NT2/D1 (cell line): Measurements from ENCODE around the gene SRGAP1.

Experiments used
- DNase-seq: peaks from one replicate; pipeline ENCODE4 v3.0.0-alpha.2; 2011; ENCODE audit warnings: low read depth, low spot score
- H3K27me3 ChIP-seq: 2 replicates; pipeline ENCODE4 v1.6.0; 2011; ENCODE audit warnings: mild to moderate bottlenecking; ENCODE audit not compliant: insufficient read length, insufficient read depth
- H3K36me3 ChIP-seq: 2 replicates; pipeline ENCODE4 v1.6.1; 2011; ENCODE audit warnings: mild to moderate bottlenecking, low read length, mixed read lengths; ENCODE audit not compliant: insufficient read depth, insufficient read length
- H3K4me1 ChIP-seq: 2 replicates; pipeline ENCODE4 v1.5.1; 2011; ENCODE audit not compliant: insufficient read depth, insufficient read length
- H3K4me3 ChIP-seq: 2 replicates; pipeline ENCODE4 v1.5.1; 2011; ENCODE audit warnings: low read depth; ENCODE audit not compliant: insufficient read length
- H3K9ac ChIP-seq: 2 replicates; pipeline ENCODE4 v1.6.0; 2011; ENCODE audit warnings: low read depth; ENCODE audit not compliant: insufficient read length
- H3K9me3 ChIP-seq: 2 replicates; pipeline ENCODE4 v1.5.1; 2011; ENCODE audit warnings: mild to moderate bottlenecking, low read length; ENCODE audit not compliant: insufficient read depth
- SUZ12 ChIP-seq: IDR thresholded peaks from 2 replicates; pipeline ENCODE4 v1.6.1; 2011; ENCODE audit not compliant: insufficient read length, insufficient read depth; ENCODE audit errors: extremely low read depth
- YY1 ChIP-seq: IDR thresholded peaks from 2 replicates; pipeline ENCODE4 v1.6.1; 2011; ENCODE audit not compliant: insufficient read length, insufficient read depth
- ZNF274 ChIP-seq: IDR thresholded peaks from 2 replicates; pipeline ENCODE4 v1.6.1; 2011; ENCODE audit warnings: mild to moderate bottlenecking, low read depth, low read length

The SRGAP1 gene

DNA sequence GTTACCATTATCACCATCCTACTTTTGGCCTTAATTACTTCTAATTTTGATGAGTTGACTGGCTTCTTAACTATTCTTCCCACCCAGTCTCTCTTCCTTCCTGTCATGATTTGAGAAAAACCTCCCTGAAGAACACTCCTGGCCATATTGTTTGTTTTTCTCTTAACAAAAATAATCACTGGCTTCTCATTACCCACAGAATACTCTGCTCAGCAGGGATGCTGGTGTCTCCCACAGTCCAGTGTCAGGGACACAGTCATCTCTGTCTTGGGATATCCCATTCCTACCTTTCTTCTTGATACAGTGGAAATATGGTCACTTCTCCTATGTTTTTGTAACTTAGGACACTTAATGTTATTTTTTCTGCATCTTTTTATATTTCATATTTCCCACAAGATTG, 103.7 kb downstream of the SRGAP1 start:
- DNase-seq, result no peak
- no peaks in the 10 kb centered on the region for H3K27me3 ChIP-seq

DNA sequence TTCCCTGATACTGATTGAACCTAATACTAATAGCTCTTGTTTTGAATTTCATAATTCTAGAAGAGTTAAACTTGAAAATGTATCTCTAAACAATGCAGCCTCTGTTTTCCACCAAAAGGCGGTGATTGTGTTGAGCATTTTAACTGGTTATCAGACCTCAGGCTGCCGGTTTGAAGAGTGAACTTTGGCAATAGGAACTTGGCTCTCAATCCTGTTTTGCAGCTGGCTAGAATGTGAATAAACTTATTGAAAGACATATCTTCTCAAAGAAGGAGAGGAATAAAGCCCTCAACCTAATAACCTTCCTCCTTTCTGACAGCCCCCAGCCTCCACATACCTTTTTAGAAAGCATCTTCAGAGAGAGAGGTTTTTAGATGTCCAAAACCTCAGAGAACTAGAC, 105.4 kb downstream of the SRGAP1 start:
- Histone ChIP-seq H3K9me3 (no peaks in the 10 kb centered on the region), H3K4me1 (no peaks in the 10 kb centered on the region), H3K9ac (no peak overlapping the region), H3K27me3 (no peaks in the 10 kb centered on the region), H3K36me3 (no peaks in the 10 kb centered on the region), H3K4me3 (no peak overlapping the region)
- DNase-seq, result no peak
- TF ChIP-seq YY1 (no peak), ZNF274 (no peak), SUZ12 (no peak)

More for the DNA sequence above, 103.7 kb downstream of the SRGAP1 start:
- H3K9me3 ChIP-seq, result no peaks in the 10 kb centered on the region
- H3K36me3 ChIP-seq, result no peaks in the 10 kb centered on the region
- H3K4me3 ChIP-seq, result no peak overlapping the region
- no peak overlapping the region for H3K9ac ChIP-seq
- no peaks in the 10 kb centered on the region for H3K4me1 ChIP-seq
- TF ChIP-seq YY1 (no peak), SUZ12 (no peak), ZNF274 (no peak)

DNA sequence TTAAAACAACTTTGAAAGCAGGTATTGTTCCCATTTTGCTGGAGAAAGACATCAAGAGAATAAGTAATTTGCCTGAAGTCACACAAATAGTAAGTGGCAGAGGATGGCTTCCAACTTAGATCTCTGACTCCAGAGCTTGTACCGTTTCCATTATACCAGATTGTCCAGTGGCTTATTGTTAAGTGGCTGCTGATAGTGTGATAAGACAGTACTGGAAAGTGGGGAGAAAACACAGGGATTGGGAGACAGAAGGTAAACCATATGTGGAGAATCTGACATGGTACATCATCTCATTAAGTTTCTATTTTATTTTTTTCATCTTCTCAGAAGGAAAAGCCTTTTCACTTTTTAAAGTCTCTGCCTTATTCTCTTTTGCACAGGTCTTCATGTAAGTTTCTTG, 108.5 kb downstream of the SRGAP1 start:
- no peak overlapping the region for H3K4me3 ChIP-seq
- DNase-seq, result no peak
- H3K36me3 ChIP-seq, result no peaks in the 10 kb centered on the region
- H3K9ac ChIP-seq, result no peak overlapping the region
- no peaks in the 10 kb centered on the region for H3K27me3 ChIP-seq
- H3K4me1 ChIP-seq, result no peaks in the 10 kb centered on the region
- no peaks in the 10 kb centered on the region for H3K9me3 ChIP-seq
- TF ChIP-seq ZNF274 (no peak), YY1 (no peak)

DNA sequence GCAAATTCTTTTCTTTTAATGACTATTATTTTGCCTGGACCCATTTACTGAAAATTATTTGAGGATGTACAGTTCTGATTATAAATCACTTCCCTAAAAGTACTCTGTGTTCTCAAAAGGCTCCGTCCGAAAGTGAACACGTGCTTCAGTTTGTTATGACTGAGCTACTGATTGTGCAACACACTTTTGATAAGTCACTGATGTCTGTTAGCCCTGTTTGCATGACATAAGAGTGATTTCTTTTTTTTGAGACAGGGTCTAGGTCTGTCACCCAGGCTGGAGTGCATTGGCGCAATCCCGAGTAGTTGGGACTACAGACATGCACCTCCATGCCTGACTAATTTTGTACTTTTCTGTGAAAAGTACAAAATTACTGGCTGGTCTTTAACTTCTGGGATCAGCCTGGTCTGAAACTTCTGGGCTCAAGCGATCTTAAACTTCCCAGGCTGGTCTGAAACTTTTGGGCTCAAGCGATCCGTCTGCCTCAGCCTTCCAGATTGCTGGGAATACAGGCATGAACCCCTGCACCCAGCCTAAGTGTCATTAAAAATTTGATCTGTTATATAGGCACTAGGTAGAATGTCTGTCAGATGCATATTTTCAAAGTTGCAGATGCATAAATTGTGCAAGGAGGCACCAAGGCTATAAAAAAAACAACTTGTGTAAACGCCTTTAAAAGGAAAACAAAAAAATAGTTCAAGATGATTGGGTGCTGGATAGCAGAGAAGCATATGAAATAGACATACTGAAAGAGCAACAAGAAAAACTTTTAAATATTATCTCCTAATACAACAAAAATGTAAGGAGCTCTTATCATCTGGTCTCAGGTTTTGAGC, 111.5 kb downstream of the SRGAP1 start:
- Histone ChIP-seq H3K9me3 (no peaks in the 10 kb centered on the region), H3K36me3 (no peaks in the 10 kb centered on the region), H3K27me3 (no peaks in the 10 kb centered on the region), H3K4me3 (no peak overlapping the region), H3K9ac (no peak overlapping the region), H3K4me1 (no peaks in the 10 kb centered on the region)
- no peak for DNase-seq
- no peak for TF ChIP-seq YY1
- no peak for TF ChIP-seq ZNF274

GRCh38 chr12:63957496-63957895, 113.0 kb downstream of the SRGAP1 start:
- Histone ChIP-seq H3K36me3 (no peaks in the 10 kb centered on the region), H3K27me3 (no peaks in the 10 kb centered on the region), H3K9me3 (no peaks in the 10 kb centered on the region), H3K9ac (no peak overlapping the region), H3K4me3 (no peak overlapping the region), H3K4me1 (no peaks in the 10 kb centered on the region)
- DNase-seq, result no peak
- TF ChIP-seq ZNF274, result no peak
- TF ChIP-seq SUZ12, result no peak
- TF ChIP-seq YY1, result no peak

GRCh38 chr12:63958876-63959580, 114.5 kb downstream of the SRGAP1 start:
- no peaks in the 10 kb centered on the region for H3K4me1 ChIP-seq
- H3K9ac ChIP-seq, result no peak overlapping the region
- no peak for DNase-seq
- H3K36me3 ChIP-seq, result no peaks in the 10 kb centered on the region
- no peaks in the 10 kb centered on the region for H3K9me3 ChIP-seq
- H3K27me3 ChIP-seq, result no peaks in the 10 kb centered on the region
- H3K4me3 ChIP-seq, result no peak overlapping the region
- TF ChIP-seq SUZ12 (no peak), ZNF274 (no peak), YY1 (no peak)

GRCh38 chr12:63961048-63961447, 116.5 kb downstream of the SRGAP1 start:
- DNase-seq, result no peak
- Histone ChIP-seq H3K36me3 (no peaks in the 10 kb centered on the region), H3K9ac (no peak overlapping the region), H3K9me3 (no peaks in the 10 kb centered on the region), H3K4me1 (no peaks in the 10 kb centered on the region), H3K4me3 (no peak overlapping the region), H3K27me3 (no peaks in the 10 kb centered on the region)
- TF ChIP-seq SUZ12 (no peak), YY1 (no peak), ZNF274 (no peak)
